Loucy (cell line): ENCODE data around the gene RBBP8.
"Not testable (repeated sequence)": the region's sequence is repeated elsewhere in the genome, so short reads cannot be mapped to it uniquely, and the experiment has no call there.

Source experiments
- H2AFZ ChIP-seq: fragments of 200-600 bp; sonication (generic); 2 replicates; pipeline ENCODE4 v1.6.0; 2016; ENCODE audit warnings: antibody characterized with exemption, mild to moderate bottlenecking, low read length, moderate library complexity
- H3F3A ChIP-seq: fragments of 200-600 bp; 2 replicates; pipeline ENCODE4 v1.6.0; 2016; ENCODE audit warnings: antibody characterized with exemption, low read depth, mild to moderate bottlenecking
- H3K27me3 ChIP-seq: fragments of 200-600 bp; sonication (generic); 2 replicates; pipeline ENCODE4 v1.6.1; 2014; ENCODE audit warnings: low read length, mild to moderate bottlenecking; ENCODE audit not compliant: insufficient read depth, poor library complexity, severe bottlenecking
- H3K36me3 ChIP-seq: fragments of 200-600 bp; sonication (generic); 2 replicates; pipeline ENCODE4 v1.6.1; 2016; ENCODE audit warnings: low read length; ENCODE audit not compliant: insufficient read depth
- H3K4me1 ChIP-seq: fragments of 200-600 bp; sonication (generic); 2 replicates; pipeline ENCODE4 v1.5.1; 2014; ENCODE audit warnings: low read length, mild to moderate bottlenecking; ENCODE audit not compliant: insufficient read depth, poor library complexity, severe bottlenecking
- H3K4me2 ChIP-seq: fragments of 200-600 bp; sonication (generic); 2 replicates; pipeline ENCODE4 v1.6.0; 2014; ENCODE audit warnings: antibody characterized with exemption, low read length, low read depth, mild to moderate bottlenecking; ENCODE audit not compliant: poor library complexity, severe bottlenecking
- H3K4me3 ChIP-seq: fragments of 200-600 bp; sonication (generic); 2 replicates; pipeline ENCODE4 v1.5.1; 2014; ENCODE audit warnings: low read length, mild to moderate bottlenecking, mixed read lengths; ENCODE audit not compliant: poor library complexity, severe bottlenecking
- H3K79me2 ChIP-seq: fragments of 200-600 bp; sonication (generic); 2 replicates; pipeline ENCODE4 v1.6.1; 2014; ENCODE audit warnings: low read length; ENCODE audit not compliant: insufficient read depth
- H3K9ac ChIP-seq: fragments of 200-600 bp; sonication (generic); 2 replicates; pipeline ENCODE4 v1.6.0; 2014; ENCODE audit warnings: mild to moderate bottlenecking, low read depth, low read length, moderate library complexity; ENCODE audit not compliant: poor library complexity, severe bottlenecking
- H3K9me2 ChIP-seq: fragments of 200-600 bp; sonication (generic); replicated peaks from 2 replicates; pipeline ENCODE4 v1.6.1; 2016; ENCODE audit warnings: low read depth, low read length, mixed read lengths
- H3K9me3 ChIP-seq: fragments of 200-600 bp; sonication (generic); 2 replicates; pipeline ENCODE4 v1.6.1; 2014; ENCODE audit warnings: mild to moderate bottlenecking, antibody characterized with exemption, low read length, low read depth; ENCODE audit not compliant: insufficient read depth
- H4K20me1 ChIP-seq: fragments of 200-600 bp; sonication (generic); 2 replicates; pipeline ENCODE4 v1.6.0; 2014; ENCODE audit warnings: antibody characterized with exemption, low read length, mild to moderate bottlenecking; ENCODE audit not compliant: insufficient read depth, poor library complexity, severe bottlenecking
- EZH2phosphoT487 ChIP-seq: fragments of 200-600 bp; IDR thresholded peaks from 2 replicates; pipeline ENCODE4 v1.6.1; 2018; ENCODE audit warnings: antibody characterized with exemption, mild to moderate bottlenecking, moderate library complexity, borderline replicate concordance
- TF ChIP-seq, protein P1 (sequence below): fragments of 200-600 bp; sonication (generic); conservative IDR thresholded peaks from 2 replicates; pipeline ENCODE4 v1.5.1; 2014; ENCODE audit warnings: mild to moderate bottlenecking, antibody characterized with exemption, low read length

Gene RBBP8

GRCh38 chr18:22900558-22901238 is 32.4 kb upstream of the RBBP8 start:
- Histone ChIP-seq H3K9me3 (no peaks in the 10 kb centered on the region), H3K9me2 (no peaks in the 10 kb centered on the region), H3K36me3 (no peaks in the 10 kb centered on the region), H3K4me2 (no peak overlapping the region), H3F3A (no peaks in the 10 kb centered on the region), H3K9ac (no peak overlapping the region), H3K79me2 (no peaks in the 10 kb centered on the region), H2AFZ (no peak overlapping the region), H4K20me1 (no peaks in the 10 kb centered on the region), H3K27me3 (no peaks in the 10 kb centered on the region), H3K4me3 (no peak overlapping the region), H3K4me1 (no peaks in the 10 kb centered on the region)
- TF ChIP-seq EZH2phosphoT487 = no peak
- TF ChIP-seq, protein P1, sequence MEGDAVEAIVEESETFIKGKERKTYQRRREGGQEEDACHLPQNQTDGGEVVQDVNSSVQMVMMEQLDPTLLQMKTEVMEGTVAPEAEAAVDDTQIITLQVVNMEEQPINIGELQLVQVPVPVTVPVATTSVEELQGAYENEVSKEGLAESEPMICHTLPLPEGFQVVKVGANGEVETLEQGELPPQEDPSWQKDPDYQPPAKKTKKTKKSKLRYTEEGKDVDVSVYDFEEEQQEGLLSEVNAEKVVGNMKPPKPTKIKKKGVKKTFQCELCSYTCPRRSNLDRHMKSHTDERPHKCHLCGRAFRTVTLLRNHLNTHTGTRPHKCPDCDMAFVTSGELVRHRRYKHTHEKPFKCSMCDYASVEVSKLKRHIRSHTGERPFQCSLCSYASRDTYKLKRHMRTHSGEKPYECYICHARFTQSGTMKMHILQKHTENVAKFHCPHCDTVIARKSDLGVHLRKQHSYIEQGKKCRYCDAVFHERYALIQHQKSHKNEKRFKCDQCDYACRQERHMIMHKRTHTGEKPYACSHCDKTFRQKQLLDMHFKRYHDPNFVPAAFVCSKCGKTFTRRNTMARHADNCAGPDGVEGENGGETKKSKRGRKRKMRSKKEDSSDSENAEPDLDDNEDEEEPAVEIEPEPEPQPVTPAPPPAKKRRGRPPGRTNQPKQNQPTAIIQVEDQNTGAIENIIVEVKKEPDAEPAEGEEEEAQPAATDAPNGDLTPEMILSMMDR = no peak

DNA sequence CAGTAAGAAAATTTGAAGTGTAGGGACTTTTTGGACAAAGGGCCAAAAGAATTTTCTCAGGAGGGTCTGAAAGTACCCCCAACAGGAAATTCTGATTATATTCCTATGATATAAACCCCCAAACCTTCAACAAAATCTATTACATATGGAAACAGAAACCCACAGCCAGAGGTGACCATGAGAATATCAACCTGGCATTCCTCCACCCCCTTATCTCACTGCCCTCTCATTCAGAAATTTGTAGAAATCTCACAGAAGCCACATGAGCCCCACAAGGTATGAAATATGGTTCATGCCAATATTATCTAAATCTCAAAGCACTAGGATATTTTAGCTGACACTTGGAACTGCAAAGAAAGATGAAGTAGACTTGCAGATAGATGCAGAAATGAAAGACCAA is 31.0 kb upstream of the RBBP8 start:
- Histone ChIP-seq H3K79me2 (no peaks in the 10 kb centered on the region), H3K27me3 (no peaks in the 10 kb centered on the region)
- TF ChIP-seq EZH2phosphoT487 = no peak
- TF ChIP-seq, protein P1 = no peak

GRCh38 chr18:22903248-22903647 is 29.9 kb upstream of the RBBP8 start:
- not testable (repeated sequence) for H4K20me1 ChIP-seq, H2AFZ ChIP-seq, H3F3A ChIP-seq, H3K9ac ChIP-seq, H3K27me3 ChIP-seq, H3K36me3 ChIP-seq, H3K9me2 ChIP-seq, H3K4me1 ChIP-seq, H3K79me2 ChIP-seq, H3K4me3 ChIP-seq, H3K9me3 ChIP-seq, H3K4me2 ChIP-seq

More for the DNA sequence above, 31.0 kb upstream of the RBBP8 start:
- H3K9me2 ChIP-seq = no peaks in the 10 kb centered on the region
- H3K9me3 ChIP-seq = no peaks in the 10 kb centered on the region
- no peak overlapping the region for H3K4me2 ChIP-seq
- H2AFZ ChIP-seq = no peak overlapping the region
- no peak overlapping the region for H3K9ac ChIP-seq
- no peaks in the 10 kb centered on the region for H3K4me1 ChIP-seq
- H3K4me3 ChIP-seq = no peak overlapping the region
- H4K20me1 ChIP-seq = no peaks in the 10 kb centered on the region
- no peaks in the 10 kb centered on the region for H3F3A ChIP-seq
- no peaks in the 10 kb centered on the region for H3K36me3 ChIP-seq

- H3K4me3 ChIP-seq = no peak overlapping the region
- no peak for TF ChIP-seq EZH2phosphoT487
- TF ChIP-seq, protein P1 = no peak
- H3F3A ChIP-seq = no peaks in the 10 kb centered on the region
- no peaks in the 10 kb centered on the region for H3K79me2 ChIP-seq
- no peaks in the 10 kb centered on the region for H3K9me2 ChIP-seq
- no peak overlapping the region for H3K9ac ChIP-seq
- H3K36me3 ChIP-seq = no peaks in the 10 kb centered on the region
- H2AFZ ChIP-seq = no peak overlapping the region
- H3K4me2 ChIP-seq = no peak overlapping the region
- no peaks in the 10 kb centered on the region for H3K4me1 ChIP-seq
- H4K20me1 ChIP-seq = no peaks in the 10 kb centered on the region
- H3K27me3 ChIP-seq = no peaks in the 10 kb centered on the region
- no peaks in the 10 kb centered on the region for H3K9me3 ChIP-seq
Measured at GRCh38 chr18:22912149-22912548, 21.0 kb upstream of the RBBP8 start.
